ENCODE data around the gene VSIG4. TPM values are rescaled to one million over a fixed set of nuclear protein-coding genes. Genes with fewer than 3 reads are reported as not detected.

Gene VSIG4
- total RNA-seq, 1 experiment from 2014 or later, result 0.10 TPM

- intact Hi-C loops (cut with micrococcal nuclease; ENCODE audit: unreplicated experiment), result no loop called here
- ATAC-seq (no peak), DNase-seq (ENCODE audit: low read depth, low spot score) (no peak)
- H3K9me3 ChIP-seq (ENCODE audit: control insufficient read depth, insufficient read depth, low read depth, low read length), result no peaks in the 10 kb centered on the region
- no peak for TF ChIP-seq SIN3A (IDR thresholded peaks at IDR 0.05; ENCODE audit: borderline replicate concordance, insufficient read depth, low read depth, low read length)
- H3K27me3 ChIP-seq (ENCODE audit: control insufficient read depth, insufficient read depth, low read length), result no peaks in the 10 kb centered on the region
- no peaks in the 10 kb centered on the region for H3K4me1 ChIP-seq (ENCODE audit: control insufficient read depth, insufficient read depth, low read length)
- H3K27ac ChIP-seq (ENCODE audit: low read length), result no peak overlapping the region
- in situ Hi-C loops (cut with HindIII; ENCODE audit: low pct_unique_long_range_greater_than_20kb, low sequenced_read_pairs), result no loop called here
- no peak overlapping the region for H3K4me3 ChIP-seq (ENCODE audit: low read depth in 2 of 2, low read length in 2 of 2)
- BruUV-seq (replicated peaks), result no TSS peak
- ChIA-PET CTCF (no interaction called here), POLR2A (no interaction called here)
- no peaks in the 10 kb centered on the region for H3K36me3 ChIP-seq (ENCODE audit: control insufficient read depth, insufficient read depth, low read length)
Observed at GRCh38 chrX:65993332-65993731, 46.5 kb downstream of the VSIG4 start.

- H3K4me3 ChIP-seq (ENCODE audit: low read depth in 2 of 2, low read length in 2 of 2), result no peak overlapping the region
- in situ Hi-C loops (cut with HindIII; ENCODE audit: low pct_unique_long_range_greater_than_20kb, low sequenced_read_pairs), result no loop called here
- ChIA-PET CTCF (no interaction called here), POLR2A (no interaction called here)
- BruUV-seq (replicated peaks), result no TSS peak
- DNase-seq (ENCODE audit: low read depth, low spot score), result no peak
- no peak for ATAC-seq
- H3K36me3 ChIP-seq (ENCODE audit: control insufficient read depth, insufficient read depth, low read length), result no peaks in the 10 kb centered on the region
- no peaks in the 10 kb centered on the region for H3K4me1 ChIP-seq (ENCODE audit: control insufficient read depth, insufficient read depth, low read length)
- H3K27ac ChIP-seq (ENCODE audit: low read length), result no peak overlapping the region
- TF ChIP-seq REST (IDR thresholded peaks at IDR 0.05; ENCODE audit: insufficient read depth in 1 of 2, low read depth in 2 of 2, low read length in 1 of 2) (no peak), TCF7L2 (IDR thresholded peaks at IDR 0.05; ENCODE audit: low read depth, low read length) (no peak), SIN3A (IDR thresholded peaks at IDR 0.05; ENCODE audit: borderline replicate concordance, insufficient read depth, low read depth, low read length) (no peak), CTCF (IDR thresholded peaks at IDR 0.05) (no peak), POLR2AphosphoS5 (IDR thresholded peaks at IDR 0.05; ENCODE audit: low read depth, low read length) (no peak)
- H3K9me3 ChIP-seq (ENCODE audit: control insufficient read depth, insufficient read depth, low read depth, low read length), result no peaks in the 10 kb centered on the region
- no peaks in the 10 kb centered on the region for H3K27me3 ChIP-seq (ENCODE audit: control insufficient read depth, insufficient read depth, low read length)
- intact Hi-C loops (cut with micrococcal nuclease; ENCODE audit: unreplicated experiment), result no loop called here
Observed at GRCh38 chrX:65990702-65991101, 49.2 kb downstream of the VSIG4 start.

DNA sequence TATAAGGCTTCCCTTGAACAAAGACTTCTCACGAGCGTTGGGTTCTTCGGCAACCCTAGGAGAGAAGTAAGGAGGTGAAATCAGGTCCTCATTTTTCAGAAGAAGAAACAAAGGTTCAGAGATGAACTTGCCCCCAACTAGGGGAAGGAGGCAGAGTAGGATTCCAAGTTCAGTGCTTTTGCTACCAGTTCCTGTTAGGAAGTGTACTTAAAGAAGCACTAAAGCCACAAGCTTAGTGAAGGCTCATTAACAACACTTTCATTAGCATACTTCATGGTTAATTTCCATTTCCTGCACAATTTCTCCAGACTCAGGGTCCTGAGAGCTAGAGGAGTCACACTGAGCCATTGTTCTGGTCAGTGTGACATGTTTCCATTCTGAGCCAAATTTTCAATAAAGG, 52.1 kb downstream of the VSIG4 start:
- no peaks in the 10 kb centered on the region for H3K4me1 ChIP-seq (ENCODE audit: control insufficient read depth, insufficient read depth, low read length)
- BruUV-seq (replicated peaks), result no TSS peak
- no peaks in the 10 kb centered on the region for H3K27me3 ChIP-seq (ENCODE audit: control insufficient read depth, insufficient read depth, low read length)
- H3K36me3 ChIP-seq (ENCODE audit: control insufficient read depth, insufficient read depth, low read length), result no peaks in the 10 kb centered on the region
- in situ Hi-C loops (cut with HindIII; ENCODE audit: low pct_unique_long_range_greater_than_20kb, low sequenced_read_pairs) (no loop called here), intact Hi-C loops (cut with micrococcal nuclease; ENCODE audit: unreplicated experiment) (loop anchor here (5.0 to 10.0 kb wide), 3 partner anchors 233 to 406 kb away; no protein-coding TSS in a partner anchor)
- ChIA-PET CTCF (interaction anchor here (0.6 kb wide), 1 partner anchor 138 kb away, joined by 3 read pairs; no protein-coding TSS in a partner anchor), POLR2A (interaction anchor here (0.6 kb wide), 1 partner anchor 241 kb away, joined by 3 read pairs; no protein-coding TSS in a partner anchor)
- no peaks in the 10 kb centered on the region for H3K9me3 ChIP-seq (ENCODE audit: control insufficient read depth, insufficient read depth, low read depth, low read length)
- no peak for ATAC-seq
- no peak overlapping the region for H3K4me3 ChIP-seq (ENCODE audit: low read depth in 2 of 2, low read length in 2 of 2)
- TF ChIP-seq CTCF (IDR thresholded peaks at IDR 0.05), result no peak
- no peak for TF ChIP-seq POLR2AphosphoS5 (IDR thresholded peaks at IDR 0.05; ENCODE audit: low read depth, low read length)
- no peak for TF ChIP-seq SIN3A (IDR thresholded peaks at IDR 0.05; ENCODE audit: borderline replicate concordance, insufficient read depth, low read depth, low read length)
- no peak for TF ChIP-seq REST (IDR thresholded peaks at IDR 0.05; ENCODE audit: insufficient read depth in 1 of 2, low read depth in 2 of 2, low read length in 1 of 2)
- no peak for TF ChIP-seq TCF7L2 (IDR thresholded peaks at IDR 0.05; ENCODE audit: low read depth, low read length)
- no peak for DNase-seq (ENCODE audit: low read depth, low spot score)
- no peak overlapping the region for H3K27ac ChIP-seq (ENCODE audit: low read length)

Data from Panc1 (cell line).